ENCODE results near the gene KCND3.

DNA sequence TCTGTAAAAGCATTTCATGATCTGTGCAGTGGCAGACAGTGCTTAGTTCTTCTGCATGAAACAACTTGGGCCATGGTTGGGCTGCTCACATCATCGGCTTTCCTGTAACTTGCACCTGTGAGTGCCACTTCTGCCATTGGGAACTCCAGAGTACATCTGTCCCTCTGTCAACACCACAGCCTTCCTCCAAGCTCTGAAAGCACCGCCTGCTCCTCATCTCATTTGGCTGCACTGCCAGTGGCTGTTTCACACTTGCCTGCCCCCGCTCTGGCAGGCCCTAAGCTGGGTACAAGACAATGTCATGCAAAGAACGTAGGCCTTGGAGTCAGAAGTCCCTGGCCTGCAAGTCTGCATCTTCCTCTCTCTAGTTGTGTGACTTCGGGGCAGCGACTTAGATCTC is 187.4 kb downstream of the KCND3 start:
- TF ChIP-seq CTCF (IDR thresholded peaks at IDR 0.05) (no peak), POLR2A (IDR thresholded peaks at IDR 0.05) (no peak)
